LNCAP (cell line): ENCODE measurements around the gene RUNX2.

Experiments used
- TF ChIP-seq, protein P1 (sequence below): fragments of 450-650 bp; IDR thresholded peaks from 2 replicates; pipeline ENCODE4 v1.5.1; 2017; ENCODE audit warnings: mild to moderate bottlenecking

Gene RUNX2

GRCh38 chr6:45423111-45423823, 95.1 kb downstream of the RUNX2 start:
- TF ChIP-seq, protein P1, sequence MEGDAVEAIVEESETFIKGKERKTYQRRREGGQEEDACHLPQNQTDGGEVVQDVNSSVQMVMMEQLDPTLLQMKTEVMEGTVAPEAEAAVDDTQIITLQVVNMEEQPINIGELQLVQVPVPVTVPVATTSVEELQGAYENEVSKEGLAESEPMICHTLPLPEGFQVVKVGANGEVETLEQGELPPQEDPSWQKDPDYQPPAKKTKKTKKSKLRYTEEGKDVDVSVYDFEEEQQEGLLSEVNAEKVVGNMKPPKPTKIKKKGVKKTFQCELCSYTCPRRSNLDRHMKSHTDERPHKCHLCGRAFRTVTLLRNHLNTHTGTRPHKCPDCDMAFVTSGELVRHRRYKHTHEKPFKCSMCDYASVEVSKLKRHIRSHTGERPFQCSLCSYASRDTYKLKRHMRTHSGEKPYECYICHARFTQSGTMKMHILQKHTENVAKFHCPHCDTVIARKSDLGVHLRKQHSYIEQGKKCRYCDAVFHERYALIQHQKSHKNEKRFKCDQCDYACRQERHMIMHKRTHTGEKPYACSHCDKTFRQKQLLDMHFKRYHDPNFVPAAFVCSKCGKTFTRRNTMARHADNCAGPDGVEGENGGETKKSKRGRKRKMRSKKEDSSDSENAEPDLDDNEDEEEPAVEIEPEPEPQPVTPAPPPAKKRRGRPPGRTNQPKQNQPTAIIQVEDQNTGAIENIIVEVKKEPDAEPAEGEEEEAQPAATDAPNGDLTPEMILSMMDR = no peak

- TF ChIP-seq, protein P1 = no peak
Measured at GRCh38 chr6:45423824-45424450, 95.8 kb downstream of the RUNX2 start.

DNA sequence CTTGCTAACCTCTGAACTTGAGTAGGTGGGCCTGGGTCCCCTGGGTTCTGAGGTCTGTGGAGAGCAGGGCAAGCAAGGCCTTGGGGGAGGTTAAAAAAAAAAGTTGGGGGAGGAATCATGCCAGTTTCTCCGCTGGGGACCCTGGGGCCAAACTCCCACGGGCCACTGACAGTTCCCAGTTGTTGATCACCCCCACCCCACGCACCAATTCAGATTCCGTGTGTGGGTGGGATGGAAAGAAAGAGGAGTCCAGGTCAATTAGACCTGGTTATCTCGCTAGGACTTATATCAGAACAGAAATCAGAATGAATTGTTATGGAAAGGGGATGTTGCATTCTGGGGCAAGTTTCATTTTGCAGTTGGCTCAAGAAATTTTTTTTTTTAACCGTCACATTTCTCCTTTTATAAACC, 96.3 kb downstream of the RUNX2 start:
- TF ChIP-seq, protein P1 = no peak

GRCh38 chr6:45426251-45426650, 98.1 kb downstream of the RUNX2 start:
- TF ChIP-seq, protein P1 = no peak

DNA sequence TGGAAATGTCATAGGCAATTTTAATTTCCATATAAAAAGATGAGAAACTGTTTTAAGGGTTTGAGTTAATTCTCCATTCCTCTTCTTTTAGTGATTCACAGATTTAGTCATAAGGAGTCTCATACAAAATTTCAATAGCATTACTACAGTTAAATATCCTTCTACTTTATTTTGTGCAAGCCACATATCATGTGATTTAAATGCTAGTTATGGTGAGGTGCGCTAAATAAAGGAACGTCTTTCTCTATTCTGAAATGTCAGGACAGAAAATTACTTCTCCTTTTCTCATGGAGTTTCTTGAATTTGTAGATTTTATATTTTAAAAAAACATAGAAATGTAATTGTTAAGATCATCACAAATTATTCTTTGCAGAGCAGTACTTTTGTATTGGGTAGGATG, 99.6 kb downstream of the RUNX2 start:
- TF ChIP-seq, protein P1 = no peak

DNA sequence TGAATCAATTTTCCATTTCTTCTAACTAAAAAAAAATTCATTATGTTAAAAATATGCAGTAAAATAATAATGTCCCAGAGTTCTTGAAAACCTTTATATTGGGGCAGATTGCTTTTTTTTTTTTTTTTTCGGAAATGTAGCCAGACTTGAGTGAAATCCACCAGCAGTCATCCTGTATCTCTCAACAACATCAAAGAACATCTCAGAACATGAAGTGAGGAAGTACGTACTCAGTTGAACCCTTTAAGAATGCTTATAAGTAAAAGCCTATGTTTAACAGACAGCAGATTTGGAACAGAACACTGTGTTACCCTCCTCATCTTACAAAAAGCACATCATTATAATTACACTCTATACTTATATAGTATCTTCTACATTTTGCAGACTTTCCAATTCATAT, 100.6 kb downstream of the RUNX2 start:
- TF ChIP-seq, protein P1 = no peak

DNA sequence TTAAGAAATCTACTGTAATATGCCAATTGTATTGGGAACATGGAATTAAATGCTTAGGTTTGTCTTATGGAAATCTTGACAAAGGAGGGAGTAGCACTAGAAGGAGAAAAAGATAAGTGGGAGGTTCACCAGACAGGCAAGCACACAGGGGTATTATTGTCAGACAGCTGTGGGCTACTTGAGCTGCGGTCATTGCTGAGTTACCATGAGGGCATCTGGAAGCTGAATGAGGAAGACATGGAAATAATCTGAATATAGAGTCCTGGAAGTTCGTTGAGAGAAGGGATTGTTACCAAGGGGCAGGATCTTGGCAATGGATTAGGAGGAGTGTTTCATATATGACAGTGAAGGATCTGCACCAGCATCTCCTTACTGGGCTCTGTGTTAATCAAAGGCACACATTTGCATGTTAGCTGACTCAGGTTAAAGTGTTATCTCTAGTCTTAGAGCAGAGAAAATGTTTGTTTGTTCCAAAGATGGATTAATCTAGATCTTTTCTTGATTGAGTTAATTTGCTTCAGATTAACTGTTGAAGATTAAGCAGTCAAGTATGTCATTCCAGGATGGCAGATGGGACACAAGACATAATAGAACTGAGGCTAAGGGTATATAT, 102.6 kb downstream of the RUNX2 start:
- TF ChIP-seq, protein P1 = no peak
